ENCODE measurements around the gene COL2A1.

The COL2A1 gene

GRCh38 chr12:47931187-47931586, 73.1 kb downstream of the COL2A1 start:
- Mint-ChIP-seq H3K4me3 (no peak overlapping the region), H3K27ac (no peak overlapping the region), H3K9me3 (no peaks in the 10 kb centered on the region), H3K36me3 (ENCODE audit: low read depth) (no peaks in the 10 kb centered on the region), H3K4me1 (ENCODE audit: low read depth) (no peaks in the 10 kb centered on the region), H3K27me3 (peaks cover 13% of the 10 kb centered on the region)
- DNase-seq, result no peak

DNA sequence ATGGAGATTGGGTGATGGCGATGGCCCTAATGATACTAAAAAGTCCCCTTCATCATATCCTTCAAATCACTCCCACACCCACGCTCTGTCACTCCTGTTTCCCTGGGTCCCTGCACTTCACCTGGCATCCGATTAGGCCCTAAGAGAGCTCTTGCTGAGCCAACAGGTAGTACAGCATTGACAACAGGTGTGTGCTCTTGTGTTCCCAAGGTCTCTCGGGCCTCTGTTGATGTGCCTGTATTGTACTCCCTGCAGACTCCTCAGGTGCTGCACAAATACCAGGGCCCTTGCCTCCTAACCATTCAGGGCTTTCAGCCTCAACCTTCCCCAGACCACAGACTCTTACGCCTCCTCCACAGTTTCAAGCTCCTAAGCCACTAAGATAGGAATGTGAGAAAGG, 73.6 kb downstream of the COL2A1 start:
- Mint-ChIP-seq H3K36me3 (ENCODE audit: low read depth) (no peaks in the 10 kb centered on the region), H3K4me1 (ENCODE audit: low read depth) (no peaks in the 10 kb centered on the region), H3K27ac (no peak overlapping the region), H3K27me3 (peaks cover 13% of the 10 kb centered on the region), H3K4me3 (no peak overlapping the region), H3K9me3 (no peaks in the 10 kb centered on the region)
- DNase-seq, result no peak

DNA sequence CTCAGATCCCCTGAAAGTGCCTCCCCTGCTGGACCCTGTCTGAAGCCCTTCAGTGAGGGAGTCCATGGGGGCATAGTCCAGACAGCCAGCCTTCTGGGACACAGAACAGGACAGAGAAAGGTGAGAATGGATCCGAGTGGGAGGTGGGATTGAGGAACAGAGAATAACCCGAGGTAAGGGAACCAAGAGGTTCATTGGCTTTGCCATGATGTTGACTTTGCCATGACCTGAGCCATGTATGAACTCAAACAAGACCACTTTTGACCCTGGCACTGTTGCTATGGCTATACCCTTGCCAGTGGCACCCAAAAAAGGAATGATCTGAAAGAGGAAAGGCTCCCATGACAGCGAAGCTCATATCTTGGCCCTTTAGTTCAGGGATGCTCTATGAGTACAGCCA, 76.9 kb downstream of the COL2A1 start:
- Mint-ChIP-seq H3K4me3 (no peak overlapping the region), H3K27ac (no peak overlapping the region), H3K4me1 (ENCODE audit: low read depth) (no peaks in the 10 kb centered on the region), H3K27me3 (peaks cover 28% of the 10 kb centered on the region), H3K36me3 (ENCODE audit: low read depth) (no peaks in the 10 kb centered on the region), H3K9me3 (no peaks in the 10 kb centered on the region)
- DNase-seq, result no peak
